CD4-positive, alpha-beta T cell treated with Interleukin-17A for 4 hours (primary cell): ENCODE results near the gene PLA2R1.

Experiments
- DNase-seq: peaks from one replicate; pipeline ENCODE4 v3.0.0-alpha.2; 2020; ENCODE audit warnings: mixed read lengths

PLA2R1 gene

DNA sequence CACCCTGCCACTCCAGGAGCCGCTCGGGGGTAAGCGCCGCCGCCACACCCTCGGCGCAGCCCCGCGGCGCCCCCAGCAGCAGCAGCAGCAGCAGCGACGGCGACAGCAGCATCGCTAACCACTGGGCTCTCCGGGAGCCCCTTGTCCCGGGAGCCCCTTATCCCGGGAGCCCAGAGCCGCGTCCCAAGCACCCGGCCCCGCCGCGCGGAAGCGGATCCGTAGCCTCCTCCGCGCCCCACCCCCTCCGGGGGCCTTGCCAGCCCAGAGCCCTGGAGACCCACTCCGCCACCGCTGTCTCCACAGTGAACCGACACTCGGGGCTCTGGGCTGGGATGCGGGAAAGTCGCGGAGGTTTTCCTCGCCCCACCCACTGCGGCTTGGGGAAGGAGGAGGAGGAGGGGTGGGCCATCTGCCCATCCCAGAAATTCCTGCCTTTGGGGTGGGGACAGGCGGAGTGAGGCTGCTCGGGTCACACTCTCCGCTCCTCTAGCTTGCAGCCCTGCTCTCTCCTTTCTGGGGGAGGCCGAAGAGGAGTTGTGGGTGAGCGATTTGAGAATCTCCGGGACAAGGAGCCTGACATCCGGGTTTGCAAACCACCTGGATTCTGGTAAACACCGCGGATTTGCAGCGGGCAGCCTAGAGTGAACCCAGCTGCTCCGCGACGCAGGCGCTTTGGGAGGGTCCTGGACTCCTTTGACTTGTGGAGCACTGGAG lies at the start of gene PLA2R1:
PLA2R1 (minus strand) TSS at position 324 of the 714 bp plus-strand sequence; CDS start at position 112, 212 bp downstream.
- DNase-seq: peak; percentile 3

DNA sequence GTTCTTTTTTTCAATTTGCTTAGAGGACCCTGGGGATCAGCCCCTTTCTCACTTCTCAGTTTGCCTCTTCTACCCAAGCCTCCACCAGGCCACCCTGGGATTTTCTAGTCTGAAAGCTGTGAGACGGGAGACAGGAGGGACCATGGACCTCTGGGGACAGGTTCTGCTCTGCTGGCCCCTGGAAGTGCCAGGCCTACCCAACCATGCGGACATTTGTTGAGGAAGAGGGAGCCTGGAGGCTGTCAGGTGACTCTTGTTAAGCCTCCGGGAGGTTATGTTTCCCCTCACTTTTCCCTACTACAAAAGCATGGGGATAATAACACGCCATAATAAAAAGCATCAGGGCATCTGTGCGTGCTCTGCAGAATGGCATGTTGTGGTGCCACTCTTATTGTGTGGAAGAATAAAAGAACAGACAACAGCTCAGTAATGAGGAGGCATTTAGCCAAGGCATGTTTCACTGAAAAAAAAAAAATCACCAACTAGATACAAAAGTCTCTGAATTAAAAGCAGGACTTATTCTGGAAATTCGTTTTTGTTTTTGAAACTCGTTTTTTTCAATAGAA lies 48.3 kb upstream of the PLA2R1 start:
- no peak for DNase-seq

GRCh38 chr2:160109939-160110673 lies 47.7 kb upstream of the PLA2R1 start:
- peak; percentile 61 for DNase-seq

DNA sequence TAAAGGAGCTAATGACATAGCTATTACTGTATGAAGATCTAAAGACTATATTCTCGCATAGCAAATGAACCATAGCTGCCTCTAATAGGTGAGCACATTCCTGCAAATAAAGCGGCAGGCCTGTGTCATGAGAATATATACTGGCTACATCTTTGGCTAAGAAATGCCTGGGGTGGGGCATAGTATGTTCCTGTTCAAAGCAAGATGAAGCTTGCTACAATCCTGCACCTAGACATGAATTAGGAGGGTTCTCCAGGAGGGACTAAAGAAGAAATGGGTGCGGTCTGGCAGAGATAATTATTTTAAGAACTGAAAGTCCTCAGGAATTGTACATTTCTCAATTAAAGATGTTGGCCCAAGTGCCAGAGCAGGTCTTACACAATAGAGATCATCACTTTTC lies 46.8 kb upstream of the PLA2R1 start:
- no peak for DNase-seq

DNA sequence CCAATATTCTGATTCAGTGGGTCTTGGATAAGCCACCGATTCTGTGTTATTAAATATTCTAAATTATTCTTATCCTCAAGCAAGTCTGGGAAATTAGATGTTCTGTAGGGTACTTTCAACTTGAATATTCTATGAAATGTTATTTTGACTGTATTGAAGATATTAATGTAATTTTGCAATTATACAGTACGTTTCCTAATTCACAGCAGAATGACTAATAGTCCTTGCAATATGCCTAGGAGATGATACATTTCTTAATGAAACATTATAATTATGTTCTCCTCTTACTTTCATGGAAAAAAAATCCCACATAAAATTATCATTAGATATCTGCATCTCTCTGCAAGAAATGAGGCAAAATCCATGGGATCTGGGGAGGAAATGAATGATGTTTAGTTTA lies 46.2 kb upstream of the PLA2R1 start:
- no peak for DNase-seq

GRCh38 chr2:160105366-160105765 lies 43.0 kb upstream of the PLA2R1 start:
- DNase-seq: no peak

DNA sequence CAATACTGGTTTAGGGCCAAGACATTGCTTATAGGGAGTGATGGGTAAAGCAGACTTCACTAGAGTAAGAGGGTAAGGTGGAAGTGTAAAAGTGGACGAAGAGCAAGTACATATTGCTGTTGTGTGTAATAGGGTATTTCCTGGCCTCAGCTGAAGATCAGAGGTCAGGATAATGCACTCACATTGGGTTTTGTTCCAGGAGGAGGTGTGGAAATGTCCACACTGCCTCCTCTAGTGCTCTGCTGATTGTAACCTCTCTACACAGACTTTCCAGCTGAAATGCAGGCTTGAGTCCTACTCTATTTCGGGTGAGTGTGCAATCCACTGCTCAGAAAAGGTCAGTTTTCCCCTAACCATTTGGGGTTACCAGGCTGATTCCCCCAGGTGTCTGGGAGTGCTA lies 41.7 kb upstream of the PLA2R1 start:
- DNase-seq: no peak

DNA sequence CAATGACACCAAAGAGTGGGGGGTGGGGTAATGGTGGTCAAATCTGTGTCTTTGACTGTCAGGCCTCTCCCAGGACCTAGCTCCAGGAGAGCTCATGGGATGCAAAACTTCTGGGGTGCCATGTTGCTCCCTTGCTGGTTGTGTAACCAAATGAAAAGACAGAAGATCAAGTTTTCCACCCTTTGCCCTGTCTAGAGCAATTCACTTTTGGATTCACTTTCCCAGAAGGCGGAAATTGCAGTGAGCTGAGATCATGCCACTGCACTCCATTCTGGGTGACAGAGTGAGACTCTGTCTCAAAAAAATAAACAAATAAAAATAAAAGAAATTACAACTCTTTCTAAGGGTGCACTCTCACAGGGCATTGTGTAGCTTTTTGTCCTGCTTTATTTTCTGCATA lies 34.9 kb upstream of the PLA2R1 start:
- no peak for DNase-seq

GRCh38 chr2:160096409-160096808 lies 34.0 kb upstream of the PLA2R1 start:
- DNase-seq: no peak

DNA sequence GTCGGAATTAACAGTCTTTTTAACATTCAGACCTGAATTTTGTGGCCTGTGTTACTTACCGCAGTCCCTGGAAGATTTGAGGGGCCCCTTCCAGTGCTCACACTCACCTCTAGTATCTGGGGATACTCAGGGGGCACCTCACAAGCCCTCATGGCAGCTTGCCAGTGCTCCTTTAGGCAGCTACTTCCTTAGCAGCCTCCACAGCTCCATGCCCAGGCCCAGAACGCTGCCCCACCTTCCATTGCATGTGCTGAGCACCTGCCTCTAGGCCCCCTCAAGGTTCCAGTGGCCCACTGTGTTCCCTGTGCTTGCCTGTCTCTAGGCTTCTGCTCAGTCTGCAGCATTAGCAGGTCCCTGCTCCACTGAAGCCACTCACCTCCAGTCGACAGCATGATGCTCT lies 30.0 kb upstream of the PLA2R1 start:
- DNase-seq: no peak

DNA sequence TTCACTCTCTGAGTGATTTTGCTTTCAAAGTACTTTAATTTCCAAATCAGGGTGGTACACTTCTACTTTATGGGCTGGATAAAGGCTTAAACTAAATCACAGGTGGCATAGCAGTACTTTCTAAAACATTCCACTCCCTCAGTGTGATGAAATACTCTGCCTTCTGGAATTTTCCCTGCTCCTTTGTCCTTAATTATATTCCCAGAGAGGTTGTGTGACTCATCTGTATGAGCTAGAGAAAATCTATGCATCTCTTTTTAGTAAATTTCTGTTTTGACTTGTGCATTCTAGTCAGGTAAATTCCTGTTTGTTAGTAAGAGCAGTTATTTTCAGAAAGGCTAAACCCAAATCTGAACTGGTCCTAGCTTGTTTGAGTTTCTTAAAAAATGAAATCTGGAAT lies 29.0 kb upstream of the PLA2R1 start:
- DNase-seq: no peak

DNA sequence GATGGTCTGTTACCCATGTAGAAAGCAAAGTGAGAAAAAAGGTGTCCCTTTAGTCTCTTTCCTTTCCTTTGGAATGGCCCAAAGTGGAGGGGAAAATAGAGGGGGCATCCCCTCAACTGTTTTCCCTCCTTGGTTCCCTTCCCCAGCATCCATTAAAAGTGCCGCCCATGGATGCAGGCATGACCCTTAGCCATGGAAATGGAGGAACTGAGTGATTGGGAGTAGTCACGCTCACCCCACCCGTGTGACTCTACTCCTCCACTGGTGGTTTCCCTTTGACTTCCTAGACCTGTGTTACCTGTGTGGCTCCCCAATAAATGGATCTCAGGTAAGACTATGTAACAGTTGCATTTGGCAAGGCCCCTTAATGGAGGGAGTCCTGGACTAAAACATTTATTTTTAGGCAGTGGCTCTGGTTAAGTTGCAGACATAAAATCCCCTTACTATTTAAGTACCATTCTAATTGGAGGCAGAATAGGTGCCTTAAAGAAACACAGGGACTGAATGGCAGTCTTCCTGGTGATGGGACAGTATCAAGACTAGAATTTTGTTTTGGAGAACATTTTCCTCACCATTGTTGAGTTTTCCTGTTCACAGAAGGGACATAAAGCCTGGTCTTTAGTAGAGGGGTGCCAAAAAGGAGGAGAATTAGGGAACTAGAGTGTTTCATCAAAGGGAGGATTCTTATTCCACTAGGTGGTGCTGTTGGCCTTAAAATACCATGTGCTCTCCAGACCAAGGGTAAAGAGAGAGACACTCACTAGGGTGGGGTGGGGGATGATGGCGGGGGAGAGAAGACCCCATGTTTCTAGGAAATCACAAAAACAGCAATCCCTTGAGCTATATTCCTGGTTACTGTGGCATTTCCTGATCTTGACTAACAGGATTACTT lies 25.7 kb upstream of the PLA2R1 start:
- no peak for DNase-seq

- DNase-seq: no peak
These were observed 23.2 kb upstream of the PLA2R1 start for GRCh38 chr2:160085662-160086061.

GRCh38 chr2:160077912-160078810 lies 15.7 kb upstream of the PLA2R1 start:
- DNase-seq: no peak

- no peak for DNase-seq
These were observed 14.5 kb upstream of the PLA2R1 start for GRCh38 chr2:160076914-160077313.

DNA sequence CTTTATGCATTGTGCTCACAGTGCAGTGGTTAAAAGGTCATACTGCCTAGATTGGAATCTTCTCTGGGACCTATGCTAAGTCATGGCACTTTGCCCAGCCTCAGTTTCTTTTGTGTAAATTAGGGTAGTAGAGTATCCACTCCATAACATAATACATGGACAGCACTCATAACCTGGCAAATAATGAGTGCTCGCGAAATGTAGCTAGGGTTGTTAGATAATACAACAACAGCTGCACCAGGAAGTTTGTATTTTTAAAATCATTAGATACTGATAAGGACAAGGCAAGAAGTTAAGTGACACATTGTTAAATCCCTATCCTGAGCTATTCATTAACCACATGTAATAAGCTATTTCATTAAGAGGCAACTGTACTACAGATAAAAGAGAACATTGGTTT lies 13.8 kb upstream of the PLA2R1 start:
- DNase-seq: no peak

- no peak for DNase-seq
These were observed 12.8 kb upstream of the PLA2R1 start for GRCh38 chr2:160075171-160075570.

DNA sequence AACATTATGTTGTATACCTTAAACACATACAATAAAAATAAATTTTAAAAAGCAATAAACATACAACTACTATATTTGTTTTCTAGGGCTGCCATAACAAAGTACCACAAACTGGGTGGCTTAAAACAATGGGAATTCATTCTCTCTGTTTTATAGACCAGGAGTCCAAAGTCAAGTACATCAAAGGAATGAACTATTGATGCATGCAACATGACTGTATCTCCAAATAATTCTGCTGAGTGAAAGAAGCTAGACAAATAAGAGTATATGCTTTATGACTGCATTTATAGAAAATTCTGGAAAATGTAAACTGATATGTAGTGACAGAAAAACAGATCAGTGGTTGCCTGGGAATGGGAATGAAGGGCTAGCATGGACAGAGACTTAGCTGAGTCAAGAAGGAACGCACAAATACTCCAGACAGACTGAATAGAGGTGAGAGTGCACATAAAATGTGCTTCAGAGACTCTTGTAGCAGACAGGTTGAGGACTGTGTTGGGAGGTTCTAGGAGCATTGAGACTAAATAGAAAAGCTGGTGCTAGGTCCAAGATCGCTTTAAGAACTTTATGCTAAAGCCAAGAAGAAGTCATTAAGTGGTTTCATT lies 11.0 kb upstream of the PLA2R1 start:
- no peak for DNase-seq

GRCh38 chr2:160068906-160069305 lies 6.5 kb upstream of the PLA2R1 start:
- DNase-seq: no peak

DNA sequence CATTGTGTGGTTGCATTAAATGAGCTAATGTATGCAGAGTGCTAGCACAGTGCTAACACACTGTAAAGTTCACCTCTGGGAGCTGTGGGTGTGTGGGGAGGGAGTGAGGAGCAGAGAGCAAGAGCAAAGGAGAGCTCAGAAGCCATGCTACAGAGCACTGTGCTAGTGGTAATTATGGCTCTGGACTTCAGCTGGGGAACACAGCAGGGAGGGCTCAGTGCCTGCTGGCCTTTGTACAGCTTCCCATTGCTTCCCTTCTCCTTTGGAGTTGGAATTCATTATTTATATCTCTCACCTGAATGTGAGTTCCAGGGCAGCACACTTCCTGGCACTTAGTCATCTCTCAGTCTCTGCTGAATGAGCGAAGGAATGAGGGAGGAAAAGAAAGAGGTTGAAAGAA lies 2.5 kb upstream of the PLA2R1 start:
- no peak for DNase-seq

GRCh38 chr2:160063879-160064612 lies 1.6 kb upstream of the PLA2R1 start:
- no peak for DNase-seq
